ENCODE data around the gene RGS17. TPM values are rescaled to one million over a fixed set of nuclear protein-coding genes. Genes with fewer than 3 reads are reported as not detected.
"Not testable (repeated sequence)": the region's sequence is repeated elsewhere in the genome, so short reads cannot be mapped to it uniquely, and the experiment has no call there.

The RGS17 gene, protein sequence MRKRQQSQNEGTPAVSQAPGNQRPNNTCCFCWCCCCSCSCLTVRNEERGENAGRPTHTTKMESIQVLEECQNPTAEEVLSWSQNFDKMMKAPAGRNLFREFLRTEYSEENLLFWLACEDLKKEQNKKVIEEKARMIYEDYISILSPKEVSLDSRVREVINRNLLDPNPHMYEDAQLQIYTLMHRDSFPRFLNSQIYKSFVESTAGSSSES
- total RNA-seq, result 0.31 TPM

DNA sequence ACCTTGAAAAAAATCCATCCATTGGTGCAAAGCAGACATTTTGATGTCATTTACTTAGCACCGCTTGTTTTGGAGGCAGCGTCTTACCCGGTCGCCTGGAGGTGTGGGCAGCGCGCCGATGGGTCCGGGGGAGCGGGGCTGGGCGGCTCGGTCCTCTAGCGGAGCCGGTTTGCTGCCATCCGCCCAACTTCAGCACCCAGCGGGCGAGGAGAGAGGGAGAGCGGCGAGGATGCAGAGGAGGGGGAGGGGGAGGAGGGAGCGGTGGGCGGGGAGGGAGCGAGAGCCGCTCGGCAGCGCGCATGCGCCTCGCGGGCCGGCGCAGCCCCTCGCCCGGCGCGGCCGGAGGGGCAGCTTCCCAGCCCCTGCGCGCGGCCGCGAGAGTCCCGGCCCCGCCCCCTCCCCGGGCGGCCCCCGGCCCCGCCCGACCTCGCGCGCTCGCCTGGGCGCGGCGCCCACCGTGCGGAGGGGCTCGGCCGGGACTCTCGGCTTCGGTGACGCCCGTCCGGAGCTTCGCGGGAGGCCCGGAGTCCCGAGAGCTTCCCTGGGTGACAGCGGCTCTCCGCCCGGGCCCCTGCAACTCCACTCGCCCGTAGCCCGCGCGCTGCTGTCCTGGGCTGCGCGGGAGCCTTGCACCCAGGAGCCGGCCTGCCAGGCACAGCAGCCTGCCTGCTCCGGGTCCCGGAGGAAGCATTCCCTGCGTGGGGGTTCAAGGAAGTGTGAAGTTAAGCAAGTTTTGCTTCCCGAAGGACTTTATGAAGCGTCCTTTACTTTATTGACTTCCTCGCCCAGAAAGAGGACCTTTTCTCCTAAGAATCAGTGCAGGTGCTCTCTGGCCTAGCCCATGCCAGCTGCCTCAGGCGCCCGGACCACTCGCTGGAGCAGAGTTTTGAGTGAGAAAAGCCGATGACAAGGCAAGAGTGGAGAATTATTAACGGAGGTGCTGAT lies at the start of gene RGS17:
Gene RGS17, minus strand, starts transcription at position 246 of the 945 bp plus-strand sequence. CDS start 87,264 bp downstream, outside the sequence.
- DNase-seq (ENCODE audit: low spot score), result peak; percentile 75
- ATAC-seq, result peak; percentile 79
- intact Hi-C loops (cut with DNase I), result no loop called here

GRCh38 chr6:153172815-153173214 lies 41.7 kb upstream of the RGS17 start:
- no peak for ATAC-seq
- intact Hi-C loops (cut with DNase I), result no loop called here
- DNase-seq (ENCODE audit: low spot score), result no peak

- ATAC-seq (no peak), DNase-seq (ENCODE audit: low spot score) (no peak)
- intact Hi-C loops (cut with DNase I), result no loop called here
Observed at GRCh38 chr6:153170511-153170910, 39.4 kb upstream of the RGS17 start.

GRCh38 chr6:153167907-153168306 lies 36.8 kb upstream of the RGS17 start:
- no peak for ATAC-seq
- no peak for DNase-seq (ENCODE audit: low spot score)
- intact Hi-C loops (cut with DNase I), result no loop called here

- intact Hi-C loops (cut with DNase I), result no loop called here
- DNase-seq (ENCODE audit: low spot score), result no peak
- no peak for ATAC-seq
Observed at GRCh38 chr6:153167061-153167891, 36.2 kb upstream of the RGS17 start.

DNA sequence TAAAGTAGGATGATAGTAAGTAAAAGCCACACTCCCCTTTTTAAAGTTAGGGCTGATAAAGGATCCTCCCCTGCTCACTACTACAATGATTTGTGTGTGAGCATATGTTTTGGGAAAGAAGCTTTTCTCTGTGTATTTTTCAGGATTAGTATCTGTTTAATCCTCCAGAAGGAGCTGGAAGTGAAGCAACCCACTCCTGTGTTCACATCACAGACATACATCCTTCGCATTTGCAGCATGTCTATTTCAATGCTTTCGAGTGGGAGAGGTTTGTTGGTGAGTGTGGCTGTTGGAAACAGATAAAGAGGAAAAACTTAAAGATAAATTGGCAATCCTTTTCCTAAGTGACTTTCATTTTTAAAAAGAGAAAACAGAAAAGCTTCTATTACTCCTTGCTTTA lies 31.6 kb upstream of the RGS17 start:
- no peak for ATAC-seq
- intact Hi-C loops (cut with DNase I), result no loop called here
- DNase-seq (ENCODE audit: low spot score), result no peak

DNA sequence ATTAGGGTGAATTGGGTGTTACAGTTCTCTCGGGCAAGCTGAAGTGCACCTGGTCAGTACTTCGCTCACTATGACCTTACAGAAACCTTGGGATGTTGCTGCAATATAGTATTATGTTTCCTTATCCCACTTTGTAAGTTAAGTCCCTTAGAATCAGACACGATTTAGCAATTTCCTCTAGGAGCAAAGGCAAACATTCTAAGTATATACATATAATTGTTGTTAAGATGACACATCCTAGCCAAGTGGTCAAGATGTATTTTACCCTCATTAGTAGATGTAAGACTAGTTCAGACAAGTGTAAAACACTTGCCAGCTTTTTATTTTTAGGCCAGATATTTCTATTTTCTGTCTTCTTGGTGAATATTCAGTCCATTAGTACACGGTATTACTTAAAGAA lies 31.1 kb upstream of the RGS17 start:
- DNase-seq (ENCODE audit: low spot score), result no peak
- intact Hi-C loops (cut with DNase I), result no loop called here
- no peak for ATAC-seq

DNA sequence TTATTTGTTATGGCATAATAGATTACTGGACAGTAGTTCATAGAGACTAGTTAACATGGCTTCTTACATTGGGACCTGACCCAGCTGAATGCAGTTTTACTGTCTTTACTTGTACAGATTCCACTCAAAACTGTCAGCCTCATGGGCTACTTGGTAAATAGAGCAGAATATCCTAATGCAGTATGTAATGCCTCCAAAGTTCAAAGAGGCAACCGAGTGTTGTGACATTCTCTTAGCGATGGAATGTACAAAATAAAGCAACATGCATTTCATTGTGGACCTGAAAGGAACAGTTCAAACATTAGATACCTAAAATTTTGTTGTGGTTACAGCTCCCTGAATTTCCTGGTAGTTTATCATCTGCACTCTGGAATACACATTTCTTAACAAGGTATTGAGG lies 29.1 kb upstream of the RGS17 start:
- intact Hi-C loops (cut with DNase I), result no loop called here
- ATAC-seq (no peak), DNase-seq (ENCODE audit: low spot score) (no peak)

- intact Hi-C loops (cut with DNase I), result no loop called here
- no peak for ATAC-seq
- DNase-seq (ENCODE audit: low spot score), result no peak
Observed at GRCh38 chr6:153150752-153151440, 19.8 kb upstream of the RGS17 start.

- intact Hi-C loops (cut with DNase I), result no loop called here
- no peak for ATAC-seq
- no peak for DNase-seq (ENCODE audit: low spot score)
Observed at GRCh38 chr6:153150371-153150751, 19.3 kb upstream of the RGS17 start.

GRCh38 chr6:153149891-153150290 lies 18.8 kb upstream of the RGS17 start:
- DNase-seq (ENCODE audit: low spot score) (no peak), ATAC-seq (no peak)
- intact Hi-C loops (cut with DNase I), result no loop called here

- intact Hi-C loops (cut with DNase I), result no loop called here
- no peak for DNase-seq (ENCODE audit: low spot score)
- no peak for ATAC-seq
Observed at GRCh38 chr6:153146413-153146812, 15.3 kb upstream of the RGS17 start.

DNA sequence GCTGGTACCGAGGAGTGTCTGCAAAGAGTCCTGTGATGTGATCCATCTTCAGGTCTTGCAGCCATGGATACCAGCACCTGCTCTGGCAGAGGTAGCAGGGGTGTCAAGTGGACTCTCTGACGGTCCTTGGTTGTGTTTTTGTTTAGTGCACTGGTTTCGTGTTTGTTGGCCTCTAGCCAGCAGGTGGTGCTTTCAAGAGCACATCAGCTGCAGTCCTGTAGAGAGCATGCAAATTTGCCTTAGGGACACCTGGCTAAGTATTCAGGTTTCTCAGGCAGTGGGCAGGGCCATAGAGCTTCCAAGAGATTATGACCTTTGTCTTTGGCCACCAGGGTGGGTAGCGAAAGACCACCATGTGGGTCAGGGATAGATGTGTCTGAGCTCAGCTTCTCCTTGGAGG lies 14.5 kb upstream of the RGS17 start:
- intact Hi-C loops (cut with DNase I), result no loop called here
- ATAC-seq (no peak), DNase-seq (ENCODE audit: low spot score) (no peak)

DNA sequence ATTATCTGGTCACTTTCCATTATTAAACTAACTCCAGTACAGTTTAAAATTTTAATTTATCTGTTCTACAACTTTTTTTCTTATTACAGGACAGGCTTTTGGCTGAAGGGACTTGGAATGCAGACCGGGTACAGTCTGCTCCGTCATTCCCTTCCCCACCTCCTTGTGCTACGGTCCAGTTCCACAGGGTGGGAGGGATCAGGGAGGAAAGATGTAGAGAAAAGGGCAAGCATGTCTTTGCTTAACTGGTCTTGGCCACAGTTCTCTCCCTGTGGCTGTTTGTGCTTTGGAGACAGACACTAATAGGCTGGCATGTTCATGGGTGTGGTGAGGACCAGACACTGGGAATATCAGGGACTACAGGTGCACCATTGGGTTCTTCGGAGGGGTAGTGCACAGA lies 12.1 kb upstream of the RGS17 start:
- DNase-seq (ENCODE audit: low spot score) (no peak), ATAC-seq (peak; percentile 26)
- intact Hi-C loops (cut with DNase I), result no loop called here

DNA sequence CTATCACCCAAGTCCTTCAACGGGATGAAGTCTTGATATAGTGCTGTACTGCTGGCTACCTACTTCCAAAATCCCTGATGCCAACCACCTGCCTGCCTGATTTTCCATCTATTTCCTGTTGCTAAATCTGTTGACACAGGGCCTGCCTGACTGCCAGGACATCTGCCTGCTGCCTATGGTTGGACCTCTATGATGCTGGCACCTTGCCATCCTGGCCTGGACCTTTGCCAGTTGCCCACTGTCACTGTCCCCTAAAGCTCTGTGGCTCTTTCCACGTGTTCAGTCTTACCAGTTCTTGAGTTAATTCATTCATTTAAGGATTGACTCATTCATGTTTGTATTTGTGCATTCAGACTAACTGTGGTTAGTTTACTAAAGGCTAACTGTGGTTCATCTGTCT lies 9.2 kb upstream of the RGS17 start:
- intact Hi-C loops (cut with DNase I), result no loop called here
- no peak for ATAC-seq
- DNase-seq (ENCODE audit: low spot score), result no peak

- intact Hi-C loops (cut with DNase I), result no loop called here
- no peak for ATAC-seq
- DNase-seq (ENCODE audit: low spot score), result no peak
Observed at GRCh38 chr6:153138930-153139329, 7.8 kb upstream of the RGS17 start.

GRCh38 chr6:153135681-153136080 lies 4.6 kb upstream of the RGS17 start:
- intact Hi-C loops (cut with DNase I), result no loop called here
- ATAC-seq (no peak), DNase-seq (ENCODE audit: low spot score) (no peak)

GRCh38 chr6:153133667-153134066 lies 2.6 kb upstream of the RGS17 start:
- ATAC-seq; intact Hi-C loops (cut with DNase I): not testable (repeated sequence)

GRCh38 chr6:153130515-153131036 lies 506 bp downstream of the RGS17 start:
- intact Hi-C loops (cut with DNase I), result no loop called here

More at GRCh38 chr6:153133667-153134066, 2.6 kb upstream of the RGS17 start:
- DNase-seq (ENCODE audit: low spot score), result not testable (repeated sequence)

More at GRCh38 chr6:153130515-153131036, 506 bp downstream of the RGS17 start:
- no peak for DNase-seq (ENCODE audit: low spot score)
- no peak for ATAC-seq
